Esophagus muscularis mucosa (tissue), 4 donors: ENCODE data around the gene JAK3.

Experiments
- CTCF ChIP-seq, 3 experiments: fragments of 200-600 bp in 2 of 3; fragments of 450-650 bp in 1 of 3; sonication (generic) in 2 of 3; IDR thresholded peaks; one replicate each; pipeline ENCODE4 v1.5.1; 2017 to 2019; ENCODE audit warnings: antibody characterized with exemption in 3 of 3, mild to moderate bottlenecking in 2 of 3, moderate library complexity in 1 of 3
- EP300 ChIP-seq: sonication (generic); formaldehyde crosslinking; IDR thresholded peaks from one replicate; pipeline ENCODE4 v1.6.1; 2017; ENCODE audit warnings: antibody characterized with exemption
- POLR2A ChIP-seq: fragments of 450-650 bp; IDR thresholded peaks from one replicate; pipeline ENCODE4 v1.6.1; 2017; ENCODE audit warnings: antibody characterized with exemption, moderate library complexity, mild to moderate bottlenecking, low read depth
- POLR2AphosphoS5 ChIP-seq, 2 donors: sonication (generic); formaldehyde crosslinking; IDR thresholded peaks; one replicate each; pipeline ENCODE4 v1.6.1; 2017; ENCODE audit warnings: antibody characterized with exemption in 2 of 2

GRCh38 chr19:17865364-17866311 is 17.9 kb upstream of the JAK3 start:
- no peak for TF ChIP-seq EP300
- TF ChIP-seq CTCF (IDR thresholded peaks at IDR 0.05), result no peak
- TF ChIP-seq POLR2A, result no peak
- TF ChIP-seq POLR2AphosphoS5 (IDR thresholded peaks at IDR 0.05), result no peak
